ENCODE measurements around the gene GPHN.

GPHN gene

GRCh38 chr14:67188326-67188725, 680.4 kb downstream of the GPHN start:
- TF ChIP-seq CTCF (IDR thresholded peaks at IDR 0.05; ENCODE audit: extremely low read depth, missing control alignments) = no peak
- no peak for DNase-seq (ENCODE audit: low spot score)

- TF ChIP-seq CTCF (IDR thresholded peaks at IDR 0.05; ENCODE audit: extremely low read depth, missing control alignments) = no peak
- no peak for DNase-seq (ENCODE audit: low spot score)
Observed at GRCh38 chr14:67191768-67192290, 683.9 kb downstream of the GPHN start.

- DNase-seq (ENCODE audit: low spot score) = no peak
Observed at GRCh38 chr14:67192366-67192765, 684.4 kb downstream of the GPHN start.

GRCh38 chr14:67195279-67195678, 687.3 kb downstream of the GPHN start:
- no peak for TF ChIP-seq CTCF (IDR thresholded peaks at IDR 0.05; ENCODE audit: extremely low read depth, missing control alignments)
- no peak for DNase-seq (ENCODE audit: low spot score)

More at GRCh38 chr14:67192366-67192765, 684.4 kb downstream of the GPHN start:
- TF ChIP-seq CTCF (IDR thresholded peaks at IDR 0.05; ENCODE audit: extremely low read depth, missing control alignments) = no peak

- DNase-seq (ENCODE audit: low spot score) = no peak
- TF ChIP-seq CTCF (IDR thresholded peaks at IDR 0.05; ENCODE audit: extremely low read depth, missing control alignments) = no peak
Observed at GRCh38 chr14:67199016-67199415, 691.1 kb downstream of the GPHN start.

GRCh38 chr14:67207810-67208209, 699.9 kb downstream of the GPHN start:
- no peak for DNase-seq (ENCODE audit: low spot score)
- TF ChIP-seq CTCF (IDR thresholded peaks at IDR 0.05; ENCODE audit: extremely low read depth, missing control alignments) = no peak

GRCh38 chr14:67218126-67218525, 710.2 kb downstream of the GPHN start:
- no peak for DNase-seq (ENCODE audit: low spot score)
- no peak for TF ChIP-seq CTCF (IDR thresholded peaks at IDR 0.05; ENCODE audit: extremely low read depth, missing control alignments)
